Testis (tissue), 2 donors: ENCODE data around the gene FBXL17.

ENCODE experiments used
- POLR2A ChIP-seq: fragments of 450-650 bp; IDR thresholded peaks from one replicate; pipeline ENCODE4 v1.6.1; 2017; ENCODE audit warnings: antibody characterized with exemption, mild to moderate bottlenecking, moderate library complexity
- TF ChIP-seq, protein P1 (sequence below), 3 experiments: fragments of 450-650 bp in 2 of 3; fragments of 200-600 bp in 1 of 3; sonication (generic) in 1 of 3; IDR thresholded peaks; one replicate each; pipeline ENCODE4 v1.5.1; 2016 to 2019; ENCODE audit warnings: antibody characterized with exemption in 3 of 3, mild to moderate bottlenecking in 2 of 3, moderate library complexity in 1 of 3

GRCh38 chr5:107979291-107979690 is 402.6 kb downstream of the FBXL17 start:
- TF ChIP-seq, protein P1, sequence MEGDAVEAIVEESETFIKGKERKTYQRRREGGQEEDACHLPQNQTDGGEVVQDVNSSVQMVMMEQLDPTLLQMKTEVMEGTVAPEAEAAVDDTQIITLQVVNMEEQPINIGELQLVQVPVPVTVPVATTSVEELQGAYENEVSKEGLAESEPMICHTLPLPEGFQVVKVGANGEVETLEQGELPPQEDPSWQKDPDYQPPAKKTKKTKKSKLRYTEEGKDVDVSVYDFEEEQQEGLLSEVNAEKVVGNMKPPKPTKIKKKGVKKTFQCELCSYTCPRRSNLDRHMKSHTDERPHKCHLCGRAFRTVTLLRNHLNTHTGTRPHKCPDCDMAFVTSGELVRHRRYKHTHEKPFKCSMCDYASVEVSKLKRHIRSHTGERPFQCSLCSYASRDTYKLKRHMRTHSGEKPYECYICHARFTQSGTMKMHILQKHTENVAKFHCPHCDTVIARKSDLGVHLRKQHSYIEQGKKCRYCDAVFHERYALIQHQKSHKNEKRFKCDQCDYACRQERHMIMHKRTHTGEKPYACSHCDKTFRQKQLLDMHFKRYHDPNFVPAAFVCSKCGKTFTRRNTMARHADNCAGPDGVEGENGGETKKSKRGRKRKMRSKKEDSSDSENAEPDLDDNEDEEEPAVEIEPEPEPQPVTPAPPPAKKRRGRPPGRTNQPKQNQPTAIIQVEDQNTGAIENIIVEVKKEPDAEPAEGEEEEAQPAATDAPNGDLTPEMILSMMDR (IDR thresholded peaks at IDR 0.05) = no peak
- no peak for TF ChIP-seq POLR2A
